Measurements from ENCODE around the gene PDZRN4.

GRCh38 chr12:41466802-41467201 lies 278.7 kb downstream of the PDZRN4 start:
- TF ChIP-seq CTCF (IDR thresholded peaks at IDR 0.05) (no peak), POLR2A (IDR thresholded peaks at IDR 0.05) (no peak)

Data from Peyer's patch (tissue), 4 donors.